Measurements from ENCODE around the gene SSBP3.

GRCh38 chr1:54178296-54179070, 227.7 kb downstream of the SSBP3 start:
- TF ChIP-seq PAX5 (IDR thresholded peaks at IDR 0.05; ENCODE audit: insufficient read depth, low read length, severe bottlenecking) (no peak), POLR2AphosphoS5 (IDR thresholded peaks at IDR 0.05; ENCODE audit: low read depth, low read length) (no peak), TAF1 (IDR thresholded peaks at IDR 0.05; ENCODE audit: low read depth, low read length) (no peak), POLR2A (IDR thresholded peaks at IDR 0.05; ENCODE audit: low read depth, low read length) (no peak)
